Heart left ventricle (tissue), 16 donors: ENCODE data around the gene HNF1A. TPM values are rescaled to one million over a fixed set of nuclear protein-coding genes. Genes with fewer than 3 reads are reported as not detected.
A peak's percentile ranks its signal among the peaks of the same experiment; 100 is the strongest.

Experiments used
- ATAC-seq, 4 donors: fragments of 200-7000 bp; cut with Tn5 transposase; one replicate each; pipeline ENCODE4 v1.9.1; 2020 to 2022; ENCODE audit warnings: moderate library complexity in 4 of 4, mild to moderate bottlenecking in 3 of 4, moderate number of reproducible peaks in 1 of 4
- DNase-seq, 5 donors: peaks; one replicate each; pipeline ENCODE4 v3.0.0-alpha.2; 2020
- H3K27ac ChIP-seq, 12 donors: fragments of 200-600 bp; sonication (generic) in 4 of 12; one replicate each; pipeline versions ENCODE4 v1.5.0 to v1.8.0; 2016 to 2022; ENCODE audit warnings: mild to moderate bottlenecking in 2 of 12
- H3K27me3 ChIP-seq, 9 donors: fragments of 200-600 bp; sonication (generic) in 2 of 9; one replicate each; pipeline versions ENCODE4 v1.5.1 to v1.8.0; 2016 to 2022; ENCODE audit warnings: mild to moderate bottlenecking in 3 of 9
- H3K36me3 ChIP-seq, 9 donors: fragments of 200-600 bp; sonication (generic) in 2 of 9; one replicate each; pipeline versions ENCODE4 v1.5.0 to v1.8.0; 2018 to 2022; ENCODE audit warnings: mild to moderate bottlenecking in 2 of 9
- H3K4me1 ChIP-seq, 12 donors: fragments of 200-600 bp; sonication (generic) in 4 of 12; one replicate each; pipeline versions ENCODE4 v1.5.0 to v1.8.0; 2016 to 2022; ENCODE audit warnings: mild to moderate bottlenecking in 3 of 12
- H3K4me3 ChIP-seq, 12 donors: fragments of 200-600 bp; sonication (generic) in 4 of 12; one replicate each; pipeline versions ENCODE4 v1.5.0 to v1.8.0; 2017 to 2022; ENCODE audit warnings: mild to moderate bottlenecking in 9 of 12, moderate library complexity in 4 of 12
- H3K9me3 ChIP-seq, 12 donors: fragments of 200-600 bp; sonication (generic) in 4 of 12; one replicate each; pipeline versions ENCODE4 v1.5.0 to v1.8.0; 2016 to 2022; ENCODE audit warnings: mild to moderate bottlenecking in 1 of 12
- CTCF ChIP-seq, 12 donors: fragments of 200-600 bp; sonication (generic) in 4 of 12; IDR thresholded peaks; one replicate each; pipeline versions ENCODE4 v1.5.0 to v1.8.0; 2018 to 2022; ENCODE audit warnings: antibody characterized with exemption in 12 of 12, mild to moderate bottlenecking in 5 of 12
- POLR2A ChIP-seq, 2 donors: fragments of 450-650 bp; IDR thresholded peaks; one replicate each; pipeline ENCODE4 v1.6.1; 2017; ENCODE audit warnings: antibody characterized with exemption in 2 of 2, mild to moderate bottlenecking in 2 of 2, moderate library complexity in 2 of 2
- WGBS, 4 donors: extraction: QIAGEN DNeasy Blood & Tissue Kit in 2 of 4; methylation state at CpG; one replicate each; pipeline versions ENCODE4 v1.1.5 to v1.1.7; 2013 to 2018; 5-methylcytosine and 5-hydroxymethylcytosine counted together
- intact Hi-C, 10 donors: fragments of 100-400 bp; cut with DNase I; formaldehyde crosslinking; loops; one replicate each; pipeline versions ENCODE4 v1.11.1 to v1.14.2; 2022
- polyA plus RNA-seq, 2 donors: library from polyadenylated mRNA; stranded (reverse); fragments of 200-250 nt; gene quantifications; one replicate each; pipeline ENCODE4 v1.2.3, GENCODE V29; 2013
- total RNA-seq, 9 donors: library from RNA; depleted of rRNA in 2 of 9; stranded (reverse); fragments of >200 nt in 2 of 9; fragmentation: NEBNext Ultra II Directional in 3 of 9; extraction: Animal tissue kit (Norgen Biotek cat#: 25700) in 3 of 9; gene quantifications; one replicate each; pipeline versions ENCODE4 v1.1.0 to v1.2.4, GENCODE V29; 2016 to 2023
- donor health status: ischemic (EF 13 %, LVEDD 7.1; RV severe dilation, severe dysfunction).
- donor health status: healthy with polysubstance abuse.
- donor health status: DM: no; HTN: yes; CAD: no.
- donor health status: DM: no; HTN: no; CAD: no.
- donor health status: ischemic (EF 25% LVEDD 6.9; RV normal size, moderate dysfunction).
- donor health status: ischemic (EF 25% LVEDD 5.7; RV mildly dilated, moderate dysfunction).
- donor health status: healthy.
- donor health status: DM: yes; HTN: yes; CAD: no.
- donor health status: ischemic (EF 35%, LVEDD 5.7; RV mildly dilated, moderate dysfunction).
- donor health status: nonischemic (EF 11% LVEDD 7.7; RV severe dilation, severe dysfunction).
- donor health status: DM: yes; HTN: yes; CAD: no.
- donor health status: PGD.
- donor health status: ischemic (EF 29% LVEDD 5.4; RV normal size, mild dysfunction).
- donor health status: nonischemic (EF 23%, LVEDD 6.1; RV moderate dilation, normal function).

The HNF1A gene
- total and polyA plus RNA-seq, 11 donors: 0.03 TPM; not detected in 10

DNA sequence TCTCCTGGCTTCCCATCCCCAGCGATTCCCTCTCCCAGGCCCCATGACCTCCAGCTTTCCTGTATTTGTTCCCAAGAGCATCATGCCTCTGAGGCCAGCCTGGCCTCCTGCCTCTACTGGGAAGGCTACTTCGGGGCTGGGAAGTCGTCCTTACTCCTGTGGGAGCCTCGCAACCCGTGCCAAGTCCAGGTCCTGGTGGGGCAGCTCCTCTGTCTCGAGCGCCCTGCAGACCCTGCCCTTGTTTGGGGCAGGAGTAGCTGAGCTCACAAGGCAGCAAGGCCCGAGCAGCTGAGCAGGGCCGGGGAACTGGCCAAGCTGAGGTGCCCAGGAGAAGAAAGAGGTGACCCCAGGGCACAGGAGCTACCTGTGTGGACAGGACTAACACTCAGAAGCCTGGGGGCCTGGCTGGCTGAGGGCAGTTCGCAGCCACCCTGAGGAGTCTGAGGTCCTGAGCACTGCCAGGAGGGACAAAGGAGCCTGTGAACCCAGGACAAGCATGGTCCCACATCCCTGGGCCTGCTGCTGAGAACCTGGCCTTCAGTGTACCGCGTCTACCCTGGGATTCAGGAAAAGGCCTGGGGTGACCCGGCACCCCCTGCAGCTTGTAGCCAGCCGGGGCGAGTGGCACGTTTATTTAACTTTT lies 23.6 kb downstream of the HNF1A start:
- H3K4me3 ChIP-seq: no peak overlapping the region
- 64 to 86% (median 84%) methylated on average over 6 to 16 of the region's 16 CpGs for WGBS, 4 donors
- DNase-seq (no peak), ATAC-seq (peak in 1 of 4 donors; percentile 14)
- intact Hi-C loops: loop anchor here in 1 of 10 donors (10.0 kb wide), 1 partner anchor 93 kb away; no protein-coding TSS in a partner anchor
- TF ChIP-seq CTCF (IDR thresholded peaks at IDR 0.05) (no peak), POLR2A (IDR thresholded peaks at IDR 0.05) (no peak)
- peaks cover 0 to 54% (median 44%) of the 10 kb centered on the region in 9 donors for H3K36me3 ChIP-seq
- H3K4me1 ChIP-seq: peaks cover 0 to 7% (median 0%) of the 10 kb centered on the region in 12 donors
- no peaks in the 10 kb centered on the region for H3K9me3 ChIP-seq
- peaks cover 0 to 21% (median 0%) of the 10 kb centered on the region in 9 donors for H3K27me3 ChIP-seq
- no peak overlapping the region for H3K27ac ChIP-seq

DNA sequence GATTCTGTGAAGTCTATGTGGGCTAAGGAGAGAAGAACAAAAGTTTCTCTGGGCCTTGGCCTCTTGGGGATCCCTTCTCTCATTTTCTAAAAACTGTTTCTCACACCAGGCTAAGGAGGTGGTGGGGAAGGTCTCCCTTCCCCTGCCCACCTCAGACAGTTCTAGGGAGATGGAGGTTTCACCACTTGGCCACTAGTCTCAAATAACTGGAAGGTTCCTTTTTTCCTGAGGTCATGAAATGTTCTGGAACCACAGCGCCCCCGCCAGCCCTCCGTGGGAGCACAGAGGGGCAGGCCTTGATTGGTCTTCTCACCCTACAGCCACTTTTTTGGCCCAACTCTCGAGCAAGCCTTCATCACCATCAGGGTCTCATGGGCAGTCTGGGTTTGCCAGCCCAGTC lies 25.3 kb downstream of the HNF1A start:
- Histone ChIP-seq H3K27me3 (peaks cover 0 to 10% (median 0%) of the 10 kb centered on the region in 9 donors), H3K27ac (no peak overlapping the region), H3K36me3 (peaks cover 0 to 71% (median 58%) of the 10 kb centered on the region in 9 donors), H3K4me3 (no peak overlapping the region), H3K9me3 (no peaks in the 10 kb centered on the region), H3K4me1 (peaks cover 0 to 7% (median 0%) of the 10 kb centered on the region in 12 donors)
- TF ChIP-seq CTCF (IDR thresholded peaks at IDR 0.05): no peak
- TF ChIP-seq POLR2A (IDR thresholded peaks at IDR 0.05): no peak
- DNase-seq: no peak
- intact Hi-C loops: loop anchor here in 1 of 10 donors (10.0 kb wide), 1 partner anchor 91 kb away; no protein-coding TSS in a partner anchor
- ATAC-seq: no peak
- WGBS, 4 donors: 72 to 86% (median 82%) methylated on average over 4 of the region's 4 CpGs

DNA sequence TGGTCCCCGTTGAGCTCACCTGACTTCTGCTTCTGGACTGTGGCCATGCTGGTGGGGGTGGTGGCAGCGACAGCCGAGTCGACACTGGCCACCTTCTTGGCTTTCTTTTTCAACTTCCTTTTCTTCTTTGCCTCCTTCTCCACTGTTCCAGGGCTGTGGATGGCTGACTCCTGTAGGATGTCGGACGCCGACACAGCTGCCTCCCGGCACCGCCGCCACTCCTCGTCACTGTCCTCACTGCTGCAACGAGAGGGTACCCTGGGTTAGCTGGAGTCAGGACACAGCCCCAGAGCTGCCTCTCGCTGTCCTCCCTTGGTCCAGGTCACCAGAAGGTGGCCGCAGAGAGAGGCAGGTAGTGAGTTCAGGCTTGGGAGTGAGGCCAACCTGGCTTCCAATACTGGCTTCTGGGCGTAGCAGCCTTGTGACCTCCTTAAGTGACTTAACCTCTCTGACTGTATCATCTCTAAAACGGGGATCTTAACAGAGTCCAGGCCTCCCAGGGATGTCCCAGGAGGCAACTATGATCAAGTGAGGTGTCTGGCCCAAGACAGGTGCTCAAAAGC lies 26.0 kb downstream of the HNF1A start:
- Histone ChIP-seq H3K27ac (no peak overlapping the region), H3K4me1 (peaks cover 0 to 7% (median 0%) of the 10 kb centered on the region in 12 donors), H3K27me3 (peaks cover 0 to 4% (median 0%) of the 10 kb centered on the region in 9 donors), H3K4me3 (no peak overlapping the region), H3K9me3 (no peaks in the 10 kb centered on the region), H3K36me3 (peaks cover 0 to 78% (median 65%) of the 10 kb centered on the region in 9 donors)
- WGBS, 4 donors: 91 to 92% (median 92%) methylated on average over 15 to 16 of the region's 16 CpGs
- intact Hi-C loops: loop anchor here in 1 of 10 donors (10.0 kb wide), 1 partner anchor 90 kb away; no protein-coding TSS in a partner anchor
- no peak for ATAC-seq
- no peak for DNase-seq
- TF ChIP-seq CTCF (IDR thresholded peaks at IDR 0.05) (no peak), POLR2A (IDR thresholded peaks at IDR 0.05) (no peak)

GRCh38 chr12:121005346-121005815 lies 27.0 kb downstream of the HNF1A start:
- no peak overlapping the region for H3K27ac ChIP-seq
- intact Hi-C loops: loop anchor here in 1 of 10 donors (10.0 kb wide), 1 partner anchor 89 kb away; no protein-coding TSS in a partner anchor
- 65 to 76% (median 70%) methylated on average over 8 to 9 of the region's 9 CpGs for WGBS, 4 donors
- no peak overlapping the region for H3K4me3 ChIP-seq
- H3K36me3 ChIP-seq: peaks cover 0 to 88% (median 74%) of the 10 kb centered on the region in 9 donors
- DNase-seq: no peak
- no peaks in the 10 kb centered on the region for H3K9me3 ChIP-seq
- TF ChIP-seq POLR2A (IDR thresholded peaks at IDR 0.05): no peak
- peak in 10 of 12 donors; percentile 14 to 56 (median 40) for TF ChIP-seq CTCF (IDR thresholded peaks at IDR 0.05)
- ATAC-seq: no peak
- no peaks in the 10 kb centered on the region for H3K27me3 ChIP-seq
- no peaks in the 10 kb centered on the region for H3K4me1 ChIP-seq
